Measurements from ENCODE around the gene PACSIN2.
"Not testable (repeated sequence)": the region's sequence is repeated elsewhere in the genome, so short reads cannot be mapped to it uniquely, and the experiment has no call there.

Gene PACSIN2

DNA sequence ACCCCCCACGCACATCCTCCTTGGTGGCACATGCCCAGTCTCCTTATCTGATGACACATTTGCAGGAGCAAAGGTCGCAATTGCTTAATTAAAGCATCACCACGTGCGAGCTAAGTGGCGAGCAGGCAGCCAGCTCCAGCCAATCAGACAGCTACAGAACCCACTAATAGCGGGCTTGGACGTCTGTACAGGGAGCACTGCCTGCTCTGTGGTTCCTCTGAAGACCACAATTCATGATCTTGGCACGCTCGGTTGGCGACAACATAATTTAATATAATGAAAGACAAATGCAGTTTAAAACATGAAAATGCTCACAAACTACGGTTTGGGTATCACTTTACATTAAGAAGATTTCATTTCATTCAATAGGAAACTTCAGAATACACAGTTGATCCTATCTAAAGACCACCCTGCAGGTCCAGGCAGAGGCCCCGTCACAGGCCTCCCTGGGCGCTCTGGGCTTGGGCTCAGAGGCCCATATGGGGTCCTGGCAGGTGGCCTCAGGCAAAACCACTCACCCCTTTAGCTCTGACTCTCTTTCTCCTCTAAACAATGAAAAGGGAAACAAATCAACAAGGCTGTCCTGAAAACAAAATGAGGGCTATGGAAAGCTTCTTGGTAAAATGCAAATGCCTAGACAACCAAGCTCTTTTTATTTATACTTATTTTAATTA is 10.4 kb downstream of the PACSIN2 start:
- no peak for DNase-seq
- no peak overlapping the region for H3K27ac ChIP-seq (ENCODE audit: insufficient read depth, low read length, poor library complexity, severe bottlenecking)
- no peaks in the 10 kb centered on the region for H3K27me3 ChIP-seq (replicated peaks; ENCODE audit: control insufficient read depth, insufficient read depth, low read length, poor library complexity, severe bottlenecking)
- H3K4me1 ChIP-seq (ENCODE audit: control insufficient read depth, insufficient read depth, low read length, poor library complexity, severe bottlenecking), result peaks cover 33% of the 10 kb centered on the region
- no peaks in the 10 kb centered on the region for H3K36me3 ChIP-seq (ENCODE audit: control insufficient read depth, insufficient read depth, low read length)
- no peak overlapping the region for H3K4me3 ChIP-seq (ENCODE audit: insufficient read depth, low read depth, low read length, poor library complexity, severe bottlenecking)
- H3K9me3 ChIP-seq (ENCODE audit: control insufficient read depth, low read length), result no peaks in the 10 kb centered on the region

DNA sequence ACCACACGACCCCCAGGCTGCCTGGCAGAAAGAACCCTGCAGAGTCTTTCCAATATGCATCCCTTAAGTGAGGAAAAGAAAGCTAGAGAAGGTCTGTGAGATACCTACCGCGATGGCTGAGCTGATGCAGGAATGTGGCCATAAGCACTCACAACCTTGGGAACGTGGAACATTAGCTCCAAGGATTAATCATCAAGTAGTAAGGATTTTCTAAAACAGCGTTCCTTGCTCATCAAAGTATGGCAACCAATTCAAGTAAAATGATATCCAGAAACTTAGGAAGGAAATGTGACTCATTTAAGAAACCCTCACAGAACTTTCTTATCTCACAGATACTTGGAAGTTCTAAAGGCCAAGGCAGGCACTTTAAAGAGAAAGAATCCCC is 12.8 kb downstream of the PACSIN2 start:
- Histone ChIP-seq H3K36me3 (ENCODE audit: control insufficient read depth, insufficient read depth, low read length) (no peaks in the 10 kb centered on the region), H3K4me3 (ENCODE audit: insufficient read depth, low read depth, low read length, poor library complexity, severe bottlenecking) (no peak overlapping the region), H3K27me3 (replicated peaks; ENCODE audit: control insufficient read depth, insufficient read depth, low read length, poor library complexity, severe bottlenecking) (no peaks in the 10 kb centered on the region), H3K4me1 (ENCODE audit: control insufficient read depth, insufficient read depth, low read length, poor library complexity, severe bottlenecking) (peaks cover 33% of the 10 kb centered on the region), H3K27ac (ENCODE audit: insufficient read depth, low read length, poor library complexity, severe bottlenecking) (no peak overlapping the region), H3K9me3 (ENCODE audit: control insufficient read depth, low read length) (no peaks in the 10 kb centered on the region)
- no peak for DNase-seq

DNA sequence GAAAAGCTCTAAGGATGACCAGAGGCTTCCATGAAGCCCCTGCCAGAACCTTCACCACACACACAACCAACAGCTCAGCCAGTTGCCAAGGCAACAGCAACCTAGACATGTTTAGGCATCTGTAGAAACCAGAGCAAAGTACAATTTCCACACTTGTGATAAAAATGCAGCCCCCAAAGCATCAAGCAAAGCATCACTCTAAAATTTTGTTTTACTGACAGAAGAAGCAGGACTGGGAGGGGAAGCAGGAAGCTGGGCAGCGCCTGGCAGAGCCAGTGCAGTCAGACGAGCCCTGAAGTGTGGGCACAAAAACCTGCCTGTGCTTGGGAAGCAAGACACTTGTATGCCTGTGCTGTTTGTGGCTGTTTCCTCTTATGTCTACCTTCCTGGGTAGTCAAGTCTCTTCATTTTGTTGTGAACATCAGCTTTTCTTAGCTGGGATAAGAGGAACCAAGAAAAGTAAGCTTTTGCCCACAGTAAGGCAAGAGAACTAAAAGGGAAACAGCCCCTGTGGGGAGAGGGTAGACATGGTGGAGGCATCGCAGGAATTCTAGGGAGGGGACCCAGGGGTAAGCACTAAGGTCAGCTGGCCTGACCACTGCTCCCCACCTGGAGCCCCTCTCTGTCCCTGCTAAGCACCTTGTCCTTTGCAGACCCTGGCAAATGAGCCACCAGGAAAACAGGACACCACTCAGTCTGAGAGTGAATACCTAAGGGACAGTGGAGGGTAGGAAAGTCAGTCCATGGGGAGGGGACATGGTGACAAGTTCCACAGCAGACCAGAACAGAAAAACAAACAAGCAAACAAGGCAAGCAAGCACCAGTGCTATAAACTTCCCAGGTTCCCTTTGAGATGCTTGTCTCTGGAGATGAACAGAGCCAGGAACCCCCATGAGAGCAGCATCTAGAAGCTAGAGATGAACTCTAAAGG is 13.4 kb downstream of the PACSIN2 start:
- H3K4me1 ChIP-seq (ENCODE audit: control insufficient read depth, insufficient read depth, low read length, poor library complexity, severe bottlenecking), result peaks cover 33% of the 10 kb centered on the region
- no peaks in the 10 kb centered on the region for H3K27me3 ChIP-seq (replicated peaks; ENCODE audit: control insufficient read depth, insufficient read depth, low read length, poor library complexity, severe bottlenecking)
- H3K4me3 ChIP-seq (ENCODE audit: insufficient read depth, low read depth, low read length, poor library complexity, severe bottlenecking), result no peak overlapping the region
- H3K9me3 ChIP-seq (ENCODE audit: control insufficient read depth, low read length), result no peaks in the 10 kb centered on the region
- no peak for DNase-seq
- H3K36me3 ChIP-seq (ENCODE audit: control insufficient read depth, insufficient read depth, low read length), result no peaks in the 10 kb centered on the region
- H3K27ac ChIP-seq (ENCODE audit: insufficient read depth, low read length, poor library complexity, severe bottlenecking), result no peak overlapping the region

DNA sequence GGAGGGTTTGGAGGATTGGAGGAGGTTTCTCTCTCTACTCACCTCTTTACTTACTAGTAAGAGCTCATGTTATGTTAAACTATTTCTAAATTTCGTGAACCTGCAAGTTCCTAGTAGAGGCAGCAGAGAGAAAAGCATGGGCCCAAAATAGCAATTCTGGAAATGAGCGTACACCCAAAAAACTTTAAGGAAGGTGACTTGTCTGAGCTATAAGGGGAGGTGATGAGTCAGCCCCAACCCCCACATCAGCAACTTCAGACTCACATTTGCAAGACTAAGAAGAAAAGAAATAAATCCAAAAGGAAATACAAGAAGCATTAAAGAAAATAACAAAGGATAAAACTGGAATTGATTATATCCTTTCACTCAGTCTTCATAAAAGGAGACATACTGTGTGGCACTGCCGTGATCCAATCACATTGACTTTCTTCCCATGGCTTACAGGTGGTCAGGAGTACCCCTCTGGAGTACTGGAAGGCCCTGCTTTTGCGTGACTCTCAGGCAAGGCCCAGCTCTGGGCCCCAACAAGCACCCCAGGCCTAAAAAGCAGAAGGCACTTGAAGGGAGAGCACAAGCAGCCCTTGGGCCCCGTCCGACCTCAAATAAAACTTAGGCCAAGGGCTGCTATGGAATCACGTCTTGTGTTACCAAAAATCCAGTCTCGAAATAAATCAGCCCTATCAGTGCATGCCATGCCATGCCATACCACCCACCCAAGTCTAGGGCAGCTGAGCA is 14.3 kb downstream of the PACSIN2 start:
- DNase-seq, result no peak
- Histone ChIP-seq H3K4me1 (ENCODE audit: control insufficient read depth, insufficient read depth, low read length, poor library complexity, severe bottlenecking) (peaks cover 33% of the 10 kb centered on the region), H3K27ac (ENCODE audit: insufficient read depth, low read length, poor library complexity, severe bottlenecking) (no peak overlapping the region), H3K36me3 (ENCODE audit: control insufficient read depth, insufficient read depth, low read length) (no peaks in the 10 kb centered on the region), H3K4me3 (ENCODE audit: insufficient read depth, low read depth, low read length, poor library complexity, severe bottlenecking) (no peak overlapping the region), H3K27me3 (replicated peaks; ENCODE audit: control insufficient read depth, insufficient read depth, low read length, poor library complexity, severe bottlenecking) (no peaks in the 10 kb centered on the region), H3K9me3 (ENCODE audit: control insufficient read depth, low read length) (no peaks in the 10 kb centered on the region)

DNA sequence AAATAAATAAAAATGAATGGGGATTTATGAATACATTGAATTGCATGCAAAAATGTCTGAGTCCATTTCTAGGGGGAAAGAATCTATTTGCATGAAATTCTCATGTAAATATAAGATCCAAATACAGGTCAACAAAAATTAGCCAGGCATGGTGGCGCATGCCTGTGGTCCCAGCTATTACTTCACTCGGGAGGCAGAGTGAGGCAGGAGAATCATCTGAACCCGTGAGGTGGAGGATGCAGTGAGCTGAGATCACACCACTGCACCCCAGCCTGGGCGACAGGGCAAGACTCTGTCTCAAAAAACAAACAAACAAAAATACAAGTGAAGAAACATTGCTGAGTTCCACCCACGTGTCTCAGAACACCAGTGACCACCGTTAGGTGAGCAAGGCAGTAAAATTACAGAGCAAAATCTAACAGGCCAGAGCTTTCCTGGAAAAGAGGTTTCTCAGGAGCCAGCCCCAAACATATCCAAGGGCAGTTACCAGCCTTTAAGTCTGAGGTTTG is 17.3 kb downstream of the PACSIN2 start:
- peaks cover 3% of the 10 kb centered on the region for H3K36me3 ChIP-seq (ENCODE audit: control insufficient read depth, insufficient read depth, low read length)
- no peak overlapping the region for H3K4me3 ChIP-seq (ENCODE audit: insufficient read depth, low read depth, low read length, poor library complexity, severe bottlenecking)
- no peak for DNase-seq
- H3K4me1 ChIP-seq (ENCODE audit: control insufficient read depth, insufficient read depth, low read length, poor library complexity, severe bottlenecking), result peaks cover 20% of the 10 kb centered on the region
- no peak overlapping the region for H3K27ac ChIP-seq (ENCODE audit: insufficient read depth, low read length, poor library complexity, severe bottlenecking)
- no peaks in the 10 kb centered on the region for H3K9me3 ChIP-seq (ENCODE audit: control insufficient read depth, low read length)
- no peaks in the 10 kb centered on the region for H3K27me3 ChIP-seq (replicated peaks; ENCODE audit: control insufficient read depth, insufficient read depth, low read length, poor library complexity, severe bottlenecking)

DNA sequence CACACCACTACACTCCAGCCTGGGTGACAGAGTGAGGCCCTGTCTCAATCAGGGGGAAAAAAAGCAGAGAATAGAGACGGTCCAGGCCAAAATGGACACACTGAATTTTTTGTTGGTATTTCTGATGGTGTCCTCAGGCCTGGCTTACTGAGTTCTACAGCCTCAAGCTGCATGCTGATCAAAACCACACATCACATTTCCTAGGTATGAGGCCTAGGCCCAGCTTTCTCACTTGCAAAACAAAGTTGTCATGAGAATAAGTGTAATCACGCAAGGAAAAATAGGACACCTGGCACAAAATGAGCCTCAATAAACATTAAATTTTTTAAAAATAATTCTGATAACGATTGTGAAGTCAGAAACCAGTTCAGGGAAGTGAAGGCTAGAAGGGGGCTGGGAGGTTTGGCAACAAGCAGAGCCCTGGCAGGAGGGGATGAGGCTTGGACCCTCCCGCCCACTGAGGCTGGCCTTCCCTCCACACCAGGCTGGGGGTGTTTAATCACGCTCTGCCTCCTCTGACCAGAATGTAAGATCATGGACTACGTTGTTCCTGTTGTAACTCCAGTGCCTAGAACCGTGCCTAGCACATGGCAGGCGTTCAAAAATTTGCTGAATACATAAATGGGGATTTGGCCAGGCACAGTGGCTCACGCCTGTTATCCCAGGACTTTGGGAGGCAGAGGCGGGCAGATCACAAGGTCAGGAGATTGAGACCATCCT is 18.1 kb downstream of the PACSIN2 start:
- Histone ChIP-seq H3K27me3 (replicated peaks; ENCODE audit: control insufficient read depth, insufficient read depth, low read length, poor library complexity, severe bottlenecking) (no peaks in the 10 kb centered on the region), H3K27ac (ENCODE audit: insufficient read depth, low read length, poor library complexity, severe bottlenecking) (no peak overlapping the region), H3K36me3 (ENCODE audit: control insufficient read depth, insufficient read depth, low read length) (peaks cover 3% of the 10 kb centered on the region), H3K4me1 (ENCODE audit: control insufficient read depth, insufficient read depth, low read length, poor library complexity, severe bottlenecking) (peaks cover 15% of the 10 kb centered on the region), H3K9me3 (ENCODE audit: control insufficient read depth, low read length) (no peaks in the 10 kb centered on the region), H3K4me3 (ENCODE audit: insufficient read depth, low read depth, low read length, poor library complexity, severe bottlenecking) (no peak overlapping the region)
- DNase-seq, result no peak

DNA sequence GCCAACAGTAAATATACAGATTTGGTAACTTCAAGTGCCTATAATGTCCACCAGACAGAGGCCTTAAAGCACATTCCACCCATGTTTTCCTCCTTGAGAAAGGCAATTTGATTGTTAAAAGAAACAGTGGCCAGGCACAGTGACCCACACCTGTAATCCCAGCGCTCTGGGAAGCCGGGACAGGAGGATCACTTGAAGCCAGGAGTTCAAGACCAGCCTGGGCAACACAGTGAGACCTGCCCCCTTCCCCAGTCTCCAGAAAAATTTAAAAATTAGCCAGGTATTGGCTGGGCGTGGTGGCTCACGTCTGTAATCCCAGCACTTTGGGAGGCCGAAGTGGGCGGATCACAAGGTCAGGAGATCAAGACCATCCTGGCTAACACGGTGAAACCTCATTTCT is 19.3 kb downstream of the PACSIN2 start:
- H3K27ac ChIP-seq (ENCODE audit: insufficient read depth, low read length, poor library complexity, severe bottlenecking); H3K4me3 ChIP-seq (ENCODE audit: insufficient read depth, low read depth, low read length, poor library complexity, severe bottlenecking): not testable (repeated sequence)

DNA sequence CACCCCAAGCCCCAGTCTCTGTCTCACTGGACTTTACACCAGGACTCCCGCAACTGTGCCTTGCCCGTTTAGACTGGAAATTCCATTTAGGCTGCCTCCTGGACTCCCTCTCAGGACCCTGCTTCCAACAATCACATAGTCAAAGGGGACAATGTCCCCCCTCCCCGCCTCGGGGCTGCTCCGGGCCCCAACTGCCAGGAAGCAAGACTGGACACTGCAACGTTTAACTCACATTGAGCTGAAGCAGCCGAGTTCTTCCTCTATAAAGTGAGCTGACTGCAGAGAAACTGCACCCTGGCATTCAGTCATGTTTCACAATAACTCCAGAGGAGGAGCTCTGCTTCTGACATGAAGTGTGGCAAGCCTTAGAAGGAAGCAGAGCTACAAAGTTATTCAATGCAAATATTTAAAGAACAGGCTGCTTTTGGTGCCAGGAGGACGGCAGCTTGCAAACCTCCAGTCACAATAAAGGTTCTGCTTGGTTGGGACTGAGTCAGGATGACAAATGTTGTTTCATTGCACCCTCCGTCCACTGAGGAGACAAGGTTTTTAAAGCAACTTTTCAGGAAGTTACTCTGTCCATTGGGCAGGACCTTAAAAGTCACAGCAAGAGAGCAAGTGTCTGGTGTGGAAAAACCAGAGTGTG is 19.9 kb downstream of the PACSIN2 start:
- H3K27ac ChIP-seq (ENCODE audit: insufficient read depth, low read length, poor library complexity, severe bottlenecking), result no peak overlapping the region
- no peak for DNase-seq
- H3K36me3 ChIP-seq (ENCODE audit: control insufficient read depth, insufficient read depth, low read length), result peaks cover 3% of the 10 kb centered on the region
- no peak overlapping the region for H3K4me3 ChIP-seq (ENCODE audit: insufficient read depth, low read depth, low read length, poor library complexity, severe bottlenecking)
- peaks cover 4% of the 10 kb centered on the region for H3K4me1 ChIP-seq (ENCODE audit: control insufficient read depth, insufficient read depth, low read length, poor library complexity, severe bottlenecking)
- no peaks in the 10 kb centered on the region for H3K27me3 ChIP-seq (replicated peaks; ENCODE audit: control insufficient read depth, insufficient read depth, low read length, poor library complexity, severe bottlenecking)
- H3K9me3 ChIP-seq (ENCODE audit: control insufficient read depth, low read length), result no peaks in the 10 kb centered on the region

More for the DNA sequence above, 19.3 kb downstream of the PACSIN2 start:
- H3K4me1 ChIP-seq (ENCODE audit: control insufficient read depth, insufficient read depth, low read length, poor library complexity, severe bottlenecking); DNase-seq; H3K27me3 ChIP-seq (replicated peaks; ENCODE audit: control insufficient read depth, insufficient read depth, low read length, poor library complexity, severe bottlenecking); H3K9me3 ChIP-seq (ENCODE audit: control insufficient read depth, low read length); H3K36me3 ChIP-seq (ENCODE audit: control insufficient read depth, insufficient read depth, low read length): not testable (repeated sequence)

DNA sequence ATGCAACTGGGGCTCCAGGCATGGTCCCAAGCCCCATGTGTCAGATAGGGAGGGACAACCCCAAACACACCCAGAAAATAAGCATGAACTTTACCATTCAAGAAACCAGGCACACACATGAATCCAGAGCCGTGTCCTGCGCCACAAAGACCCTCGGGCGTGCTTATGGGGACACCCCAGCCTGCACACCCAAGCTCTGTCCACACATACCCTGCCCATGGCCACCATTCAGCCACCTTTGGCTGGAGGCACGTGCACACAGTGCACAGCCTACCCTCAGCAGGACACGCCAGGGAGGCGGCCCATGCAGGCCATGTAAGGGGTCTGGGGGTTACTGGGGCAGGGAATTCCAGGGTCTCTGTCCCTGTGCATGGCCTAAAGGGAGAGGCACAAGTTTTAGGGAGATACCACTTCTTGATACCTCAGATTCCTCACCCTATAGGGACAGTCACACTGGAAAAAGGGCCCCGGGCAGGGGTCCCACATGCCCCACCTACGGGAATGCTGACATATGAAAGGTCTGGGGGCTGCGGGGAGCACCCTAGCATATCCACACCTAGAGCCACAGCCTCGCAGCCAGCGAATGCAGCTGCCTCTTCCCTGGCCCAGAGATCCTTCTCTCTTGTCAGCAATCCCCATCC is 20.6 kb downstream of the PACSIN2 start:
- no peak for DNase-seq
- H3K9me3 ChIP-seq (ENCODE audit: control insufficient read depth, low read length), result no peaks in the 10 kb centered on the region
- peaks cover 4% of the 10 kb centered on the region for H3K4me1 ChIP-seq (ENCODE audit: control insufficient read depth, insufficient read depth, low read length, poor library complexity, severe bottlenecking)
- no peak overlapping the region for H3K27ac ChIP-seq (ENCODE audit: insufficient read depth, low read length, poor library complexity, severe bottlenecking)
- H3K36me3 ChIP-seq (ENCODE audit: control insufficient read depth, insufficient read depth, low read length), result peaks cover 3% of the 10 kb centered on the region
- H3K27me3 ChIP-seq (replicated peaks; ENCODE audit: control insufficient read depth, insufficient read depth, low read length, poor library complexity, severe bottlenecking), result no peaks in the 10 kb centered on the region
- no peak overlapping the region for H3K4me3 ChIP-seq (ENCODE audit: insufficient read depth, low read depth, low read length, poor library complexity, severe bottlenecking)

Data from effector memory CD4-positive, alpha-beta T cell (primary cell).